ENCODE results near the gene KCNJ5. TPM values are rescaled to one million over a fixed set of nuclear protein-coding genes. Genes with fewer than 3 reads are reported as not detected.

The KCNJ5 gene
- total RNA-seq, 1 experiment from 2014 or later = 0.11 TPM

DNA sequence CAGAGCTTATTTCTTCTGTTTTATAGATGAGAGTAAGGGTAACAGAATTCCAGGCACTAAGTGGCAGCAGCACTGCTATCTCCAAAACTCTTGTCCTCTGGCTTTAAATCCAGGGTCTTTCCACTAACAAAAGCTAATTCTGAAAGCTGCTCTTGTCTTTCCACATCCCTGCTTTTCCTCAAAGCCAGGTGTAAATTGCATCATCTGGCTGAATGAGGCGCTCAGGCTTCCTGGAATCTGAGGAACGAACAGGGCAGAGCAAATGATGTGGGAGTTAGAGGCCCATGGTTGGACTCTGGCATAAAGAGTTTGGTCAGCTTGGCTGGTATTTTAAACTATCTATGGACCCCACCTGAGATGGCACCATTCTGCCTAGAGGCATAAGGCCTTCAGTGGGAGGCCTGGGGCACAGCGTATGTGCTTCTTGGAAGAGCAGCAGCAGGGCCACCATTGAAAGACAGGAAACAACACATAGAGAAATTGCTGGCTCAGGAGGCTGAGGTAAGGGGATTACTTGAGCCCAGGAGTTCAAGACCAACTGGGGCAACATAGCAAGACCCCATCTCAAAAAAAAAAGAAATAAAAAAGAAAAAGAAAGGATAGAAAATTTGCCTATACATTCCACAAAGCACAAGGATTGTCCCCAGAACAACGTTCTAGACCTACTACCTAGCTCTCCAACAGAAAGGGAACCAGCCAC lies 1.9 kb downstream of the KCNJ5 start:
- H3K23me2 ChIP-seq (ENCODE audit: insufficient read length, low read depth, low read length, poor library complexity, severe bottlenecking) = peaks cover 8% of the 10 kb centered on the region
- no peak overlapping the region for H2BK20ac ChIP-seq (ENCODE audit: low read depth, low read length, poor library complexity, severe bottlenecking)
- no peak overlapping the region for H2BK12ac ChIP-seq (ENCODE audit: insufficient read length, low read depth, low read length)
- peaks cover 17 to 22% of the 10 kb centered on the region in 2 experiments for H3K4me1 Mint-ChIP-seq
- no peak overlapping the region for H3K27ac ChIP-seq (ENCODE audit: insufficient read length, low read depth, low read length)
- no peak overlapping the region for H2BK120ac ChIP-seq (ENCODE audit: low read depth, low read length, poor library complexity, severe bottlenecking)
- no peaks in the 10 kb centered on the region for H3K36me3 Mint-ChIP-seq (ENCODE audit: insufficient read depth in 1 of 3, low read depth in 3 of 3)
- no peaks in the 10 kb centered on the region for H3K4me1 ChIP-seq (ENCODE audit: insufficient read depth, low read length)
- H3K79me1 ChIP-seq (ENCODE audit: insufficient read depth, low read depth, low read length, poor library complexity, severe bottlenecking) = no peaks in the 10 kb centered on the region
- no peaks in the 10 kb centered on the region; a peak in 1 of 5 replicates for H3K9me3 Mint-ChIP-seq
- H3K9ac ChIP-seq (ENCODE audit: extremely low read depth, insufficient read length, low read length) = no peak overlapping the region
- no peaks in the 10 kb centered on the region for H3K79me2 ChIP-seq (ENCODE audit: insufficient read depth, low read length)
- H3T11ph ChIP-seq (ENCODE audit: low read length) = no peak overlapping the region
- H2AK5ac ChIP-seq (ENCODE audit: insufficient read length, low read length) = no peak overlapping the region
- H4K20me1 ChIP-seq (ENCODE audit: control insufficient read depth, insufficient read depth, insufficient read length) = no peaks in the 10 kb centered on the region
- no peak overlapping the region for H3K14ac ChIP-seq (ENCODE audit: insufficient read depth, low read length)
- H3K9me3 ChIP-seq (ENCODE audit: control insufficient read depth, low read depth, low read length) = no peaks in the 10 kb centered on the region
- H4K5ac ChIP-seq (ENCODE audit: insufficient read length, low read depth, low read length) = no peak overlapping the region
- H4K91ac ChIP-seq (ENCODE audit: insufficient read length, low read depth, low read length) = no peak overlapping the region
- no peak for DNase-seq
- H2BK15ac ChIP-seq (ENCODE audit: low read depth, low read length) = no peak overlapping the region
- WGBS (ENCODE audit: extremely low coverage, insufficient read length, low lambda C conversion rate) = no CpG with 5 or more reads among the region's 4 CpGs
- no peak overlapping the region for H3K23ac ChIP-seq (ENCODE audit: insufficient read length, low read depth, low read length)
- H3K27ac Mint-ChIP-seq = no peak overlapping the region
- no peak overlapping the region for H2AFZ ChIP-seq (ENCODE audit: low read length)
- TF ChIP-seq, protein P1, sequence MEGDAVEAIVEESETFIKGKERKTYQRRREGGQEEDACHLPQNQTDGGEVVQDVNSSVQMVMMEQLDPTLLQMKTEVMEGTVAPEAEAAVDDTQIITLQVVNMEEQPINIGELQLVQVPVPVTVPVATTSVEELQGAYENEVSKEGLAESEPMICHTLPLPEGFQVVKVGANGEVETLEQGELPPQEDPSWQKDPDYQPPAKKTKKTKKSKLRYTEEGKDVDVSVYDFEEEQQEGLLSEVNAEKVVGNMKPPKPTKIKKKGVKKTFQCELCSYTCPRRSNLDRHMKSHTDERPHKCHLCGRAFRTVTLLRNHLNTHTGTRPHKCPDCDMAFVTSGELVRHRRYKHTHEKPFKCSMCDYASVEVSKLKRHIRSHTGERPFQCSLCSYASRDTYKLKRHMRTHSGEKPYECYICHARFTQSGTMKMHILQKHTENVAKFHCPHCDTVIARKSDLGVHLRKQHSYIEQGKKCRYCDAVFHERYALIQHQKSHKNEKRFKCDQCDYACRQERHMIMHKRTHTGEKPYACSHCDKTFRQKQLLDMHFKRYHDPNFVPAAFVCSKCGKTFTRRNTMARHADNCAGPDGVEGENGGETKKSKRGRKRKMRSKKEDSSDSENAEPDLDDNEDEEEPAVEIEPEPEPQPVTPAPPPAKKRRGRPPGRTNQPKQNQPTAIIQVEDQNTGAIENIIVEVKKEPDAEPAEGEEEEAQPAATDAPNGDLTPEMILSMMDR (conservative IDR thresholded peaks at IDR 0.05) = no peak
- H3K4me3 Mint-ChIP-seq = no peak overlapping the region
- H4K8ac ChIP-seq (replicated peaks; ENCODE audit: insufficient read length, low read depth, low read length) = no peak overlapping the region
- no peak overlapping the region for H2BK5ac ChIP-seq (ENCODE audit: insufficient read length, low read length)
- H3K4me2 ChIP-seq (ENCODE audit: insufficient read depth, insufficient read length, low read length) = no peak overlapping the region
- H3K18ac ChIP-seq (ENCODE audit: insufficient read length, low read depth, low read length) = no peak overlapping the region
- no peak overlapping the region for H3K4ac ChIP-seq (ENCODE audit: low read depth, low read length)
- H3K56ac ChIP-seq (ENCODE audit: insufficient read length, low read depth, low read length) = no peak overlapping the region
- H3K27me3 Mint-ChIP-seq (ENCODE audit: low read depth) = peaks cover 94% of the 10 kb centered on the region
- H3K27me3 ChIP-seq (ENCODE audit: insufficient read depth, low read length) = peaks cover 52% of the 10 kb centered on the region

Data from H9 (cell line).